HFF-Myc (cell line): ENCODE results near the gene SLC22A1.
"Not testable (repeated sequence)": the region's sequence is repeated elsewhere in the genome, so short reads cannot be mapped to it uniquely, and the experiment has no call there.

Source experiments
- DNase-seq: peaks from one replicate; pipeline ENCODE4 v3.0.0-alpha.2; 2011; ENCODE audit warnings: low read depth; ENCODE audit errors: extremely low read depth
- H3K4me3 ChIP-seq: replicated peaks from 2 replicates; pipeline ENCODE4 v1.5.1; 2011; ENCODE audit warnings: low read depth, mild to moderate bottlenecking, control low read depth, low read length
- CTCF ChIP-seq: IDR thresholded peaks from 2 replicates; pipeline ENCODE4 v1.5.1; 2012; ENCODE audit warnings: mild to moderate bottlenecking, low read depth, low read length, control low read depth; ENCODE audit errors: missing control alignments

Gene SLC22A1

GRCh38 chr6:160138839-160139419 is 17.3 kb downstream of the SLC22A1 start:
- no peak for DNase-seq
- H3K4me3 ChIP-seq: no peak overlapping the region
- TF ChIP-seq CTCF: no peak

- DNase-seq: peak; percentile 82
- no peak overlapping the region for H3K4me3 ChIP-seq
- TF ChIP-seq CTCF: no peak
These were observed 17.8 kb downstream of the SLC22A1 start for GRCh38 chr6:160139420-160139851.

GRCh38 chr6:160140493-160140892 is 18.9 kb downstream of the SLC22A1 start:
- not testable (repeated sequence) for DNase-seq

GRCh38 chr6:160141001-160141726 is 19.5 kb downstream of the SLC22A1 start:
- peak; percentile 31 for DNase-seq
- no peak for TF ChIP-seq CTCF
- no peak overlapping the region for H3K4me3 ChIP-seq

More at GRCh38 chr6:160140493-160140892, 18.9 kb downstream of the SLC22A1 start:
- not testable (repeated sequence) for H3K4me3 ChIP-seq

GRCh38 chr6:160142115-160142715 is 20.6 kb downstream of the SLC22A1 start:
- no peak overlapping the region for H3K4me3 ChIP-seq
- TF ChIP-seq CTCF: no peak
- DNase-seq: no peak

GRCh38 chr6:160146454-160147145 is 25.0 kb downstream of the SLC22A1 start:
- no peak for TF ChIP-seq CTCF

GRCh38 chr6:160147146-160147536 is 25.5 kb downstream of the SLC22A1 start:
- DNase-seq: no peak
- no peak for TF ChIP-seq CTCF
- no peak overlapping the region for H3K4me3 ChIP-seq

More at GRCh38 chr6:160146454-160147145, 25.0 kb downstream of the SLC22A1 start:
- DNase-seq: no peak
- H3K4me3 ChIP-seq: no peak overlapping the region
